Body of pancreas (tissue), 4 donors: ENCODE data around the gene DFFB. TPM values are rescaled to one million over a fixed set of nuclear protein-coding genes. Genes with fewer than 3 reads are reported as not detected.

Source experiments
- ATAC-seq: fragments of 150-250 bp; one replicate; pipeline ENCODE4 v1.9.1; 2016
- DNase-seq, 4 donors: peaks; one replicate each; pipeline ENCODE4 v3.0.0-alpha.2; 2019
- H3K27ac ChIP-seq, 4 donors: fragments of 200-600 bp; sonication (generic); 1 replicate in 3 of 4; 2 replicates in 1 of 4; pipeline versions ENCODE4 v1.5.1 to v1.6.1; 2016 to 2019; ENCODE audit warnings: mild to moderate bottlenecking in 1 of 4, mixed read lengths in 1 of 4, moderate library complexity in 1 of 4
- H3K27me3 ChIP-seq, 2 donors: fragments of 200-600 bp; sonication (generic); one replicate each; pipeline ENCODE4 v1.6.0; 2016; ENCODE audit warnings: mild to moderate bottlenecking in 1 of 2
- H3K36me3 ChIP-seq, 2 donors: fragments of 200-600 bp; sonication (generic); replicated peaks in 1 of 2; 2 replicates each; pipeline ENCODE4 v1.5.1; 2016; ENCODE audit warnings: low read depth in 2 of 2; ENCODE audit not compliant: insufficient read depth in 1 of 2
- H3K4me1 ChIP-seq: fragments of 200-600 bp; sonication (generic); one replicate; pipeline ENCODE4 v1.6.0; 2016
- H3K4me3 ChIP-seq, 2 donors: fragments of 200-600 bp; sonication (generic); 1 replicate in 1 of 2; 2 replicates in 1 of 2; pipeline ENCODE4 v1.5.1; 2016 to 2019
- H3K9me3 ChIP-seq, 3 donors: fragments of 200-600 bp; sonication (generic); 1 replicate in 2 of 3; 2 replicates in 1 of 3; pipeline ENCODE4 v1.5.1; 2016
- CTCF ChIP-seq, 7 experiments: fragments of 450-650 bp in 4 of 7; fragments of 200-600 bp in 3 of 7; sonication (generic) in 3 of 7; IDR thresholded peaks; one replicate each; pipeline ENCODE4 v1.5.1; 2016 to 2019; ENCODE audit warnings: antibody characterized with exemption in 7 of 7
- POLR2A ChIP-seq, 3 donors: fragments of 450-650 bp; IDR thresholded peaks; one replicate each; pipeline ENCODE4 v1.6.1; 2016; ENCODE audit warnings: antibody characterized with exemption in 3 of 3, mild to moderate bottlenecking in 2 of 3
- WGBS, 2 donors: methylation state at CpG; one replicate each; pipeline ENCODE4 v1.1.5; 2017; 5-methylcytosine and 5-hydroxymethylcytosine counted together
- intact Hi-C: fragments of 100-400 bp; cut with DNase I; formaldehyde crosslinking; loops from one replicate; pipeline ENCODE4 v1.15.1; 2023
- total RNA-seq, 2 donors: library from RNA; depleted of rRNA; stranded (reverse); fragments of >200 nt; gene quantifications; one replicate each; pipeline ENCODE4 v1.1.0, GENCODE V29; 2016

The DFFB gene
- total RNA-seq, 2 donors from 2014 or later, result 6.5 to 13.5 TPM

- intact Hi-C loops, result loop anchor here (5.0 kb wide), 1 partner anchor 1834 kb away; no protein-coding TSS in a partner anchor
Measured at GRCh38 chr1:3912809-3913685, 55.8 kb downstream of the DFFB start.

DNA sequence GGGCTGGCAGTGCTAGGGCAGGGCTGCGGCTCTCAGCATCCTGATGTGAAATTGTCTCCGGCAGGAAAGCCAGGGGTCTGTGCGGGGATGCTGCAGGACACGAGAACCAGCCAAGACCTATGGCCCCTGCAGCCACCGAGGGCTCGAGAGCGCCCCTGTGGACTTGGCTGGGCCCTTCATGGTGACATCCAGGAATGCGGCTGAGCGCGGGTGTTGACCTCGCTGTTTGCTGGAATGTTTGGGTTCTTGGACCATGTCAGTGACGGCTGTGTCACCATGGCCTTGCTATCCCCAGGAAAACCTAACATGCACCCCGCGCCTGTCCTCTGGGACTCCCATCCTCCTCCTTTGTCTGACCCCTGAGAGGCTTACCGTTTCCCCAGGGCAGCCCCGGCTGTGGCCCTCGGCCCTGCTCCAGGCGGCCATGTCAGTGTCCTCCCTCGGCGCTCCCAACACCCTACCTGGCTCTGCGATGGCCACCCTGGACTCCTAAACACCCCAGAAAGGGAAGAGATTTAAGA, 57.1 kb downstream of the DFFB start:
- Histone ChIP-seq H3K9me3 (no peaks in the 10 kb centered on the region), H3K36me3 (no peaks in the 10 kb centered on the region), H3K4me3 (no peak overlapping the region), H3K4me1 (peaks cover 10% of the 10 kb centered on the region), H3K27ac (no peak overlapping the region), H3K27me3 (peaks cover 0 to 3% of the 10 kb centered on the region in 2 donors)
- WGBS, 2 donors, result 88 to 93% methylated on average over 13 to 20 of the region's 21 CpGs
- ATAC-seq (no peak), DNase-seq (no peak)
- intact Hi-C loops, result loop anchor here (5.0 kb wide), 1 partner anchor 1833 kb away; no protein-coding TSS in a partner anchor
- TF ChIP-seq POLR2A (IDR thresholded peaks at IDR 0.05) (no peak), CTCF (IDR thresholded peaks at IDR 0.05) (no peak)

More at GRCh38 chr1:3912809-3913685, 55.8 kb downstream of the DFFB start:
- Histone ChIP-seq H3K4me1 (peaks cover 10% of the 10 kb centered on the region), H3K27me3 (peaks cover 0 to 3% of the 10 kb centered on the region in 2 donors), H3K27ac (no peak overlapping the region), H3K4me3 (no peak overlapping the region), H3K36me3 (no peaks in the 10 kb centered on the region), H3K9me3 (no peaks in the 10 kb centered on the region)
- TF ChIP-seq CTCF (IDR thresholded peaks at IDR 0.05), result no peak
- TF ChIP-seq POLR2A (IDR thresholded peaks at IDR 0.05), result no peak
- DNase-seq (no peak), ATAC-seq (no peak)
- WGBS, 2 donors, result 86 to 92% methylated on average over 13 to 23 of the region's 23 CpGs

DNA sequence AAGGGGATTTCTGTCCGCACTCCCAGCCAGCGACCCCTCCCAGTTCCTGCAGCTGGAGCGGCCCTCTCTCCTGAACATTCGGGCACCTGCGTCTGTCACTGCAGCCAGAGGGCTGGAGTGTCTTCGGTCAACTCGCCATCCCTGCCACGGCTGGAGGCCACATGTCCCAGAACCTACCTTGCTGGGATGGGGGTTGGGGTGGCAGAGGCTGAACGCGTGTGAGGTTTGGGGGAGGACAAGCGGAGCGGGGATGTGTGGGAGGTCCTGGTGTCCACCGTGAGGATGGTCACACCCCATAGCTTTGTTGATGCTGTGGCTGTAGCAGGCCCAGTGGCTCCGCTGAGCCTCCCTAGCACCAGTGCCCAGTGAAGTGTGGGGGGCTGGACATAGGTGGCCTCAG, 57.6 kb downstream of the DFFB start:
- WGBS, 2 donors, result 85% methylated on average over 6 to 14 of the region's 14 CpGs
- intact Hi-C loops, result loop anchor here (5.0 kb wide), 1 partner anchor 1832 kb away; no protein-coding TSS in a partner anchor
- peaks cover 0 to 3% of the 10 kb centered on the region in 2 donors for H3K27me3 ChIP-seq
- peaks cover 10% of the 10 kb centered on the region for H3K4me1 ChIP-seq
- no peaks in the 10 kb centered on the region for H3K9me3 ChIP-seq
- no peak for TF ChIP-seq POLR2A (IDR thresholded peaks at IDR 0.05)
- TF ChIP-seq CTCF (IDR thresholded peaks at IDR 0.05), result no peak
- H3K4me3 ChIP-seq, result no peak overlapping the region
- no peak overlapping the region for H3K27ac ChIP-seq
- no peak for DNase-seq
- ATAC-seq, result no peak
- H3K36me3 ChIP-seq, result no peaks in the 10 kb centered on the region

- Histone ChIP-seq H3K27me3 (peaks cover 0 to 3% of the 10 kb centered on the region in 2 donors), H3K9me3 (no peaks in the 10 kb centered on the region), H3K36me3 (no peaks in the 10 kb centered on the region), H3K4me1 (peaks cover 9% of the 10 kb centered on the region), H3K27ac (no peak overlapping the region), H3K4me3 (no peak overlapping the region)
- TF ChIP-seq CTCF (IDR thresholded peaks at IDR 0.05), result no peak
- no peak for TF ChIP-seq POLR2A (IDR thresholded peaks at IDR 0.05)
- intact Hi-C loops, result no loop called here
- DNase-seq (no peak), ATAC-seq (no peak)
- WGBS, 2 donors, result 65 to 76% methylated on average over 9 to 15 of the region's 15 CpGs
Measured at GRCh38 chr1:3915551-3916121, 58.4 kb downstream of the DFFB start.
